Erythroblast (primary cell): ENCODE results near the gene ARMC9.

Source experiments
- GATA1 ChIP-seq: IDR thresholded peaks from 2 replicates; pipeline ENCODE4 v1.6.1; 2011; ENCODE audit warnings: low read depth, mild to moderate bottlenecking, control low read depth, low read length, moderate library complexity
- POLR2A ChIP-seq: IDR thresholded peaks from 2 replicates; pipeline ENCODE4 v1.6.1; 2011; ENCODE audit warnings: mild to moderate bottlenecking, low read length

DNA sequence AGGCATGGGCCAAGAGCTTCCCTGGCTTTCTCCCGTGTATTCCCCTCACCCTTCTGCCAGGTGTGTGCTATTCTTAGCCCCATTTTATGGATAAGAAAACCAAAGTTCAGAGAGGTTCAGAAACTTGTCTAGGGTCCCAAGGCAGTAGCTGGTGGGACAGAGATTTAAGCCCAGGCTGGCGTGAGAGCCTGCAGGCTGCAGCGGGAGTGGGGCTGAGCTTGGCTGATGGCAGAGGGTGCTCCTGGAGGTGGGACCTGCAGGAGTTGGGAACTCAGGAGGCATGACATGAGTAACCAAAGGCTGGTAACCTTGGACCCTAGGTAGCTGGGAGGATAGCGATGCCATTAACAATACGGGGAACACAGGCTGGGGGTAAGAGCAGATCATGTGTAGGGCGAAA lies 109.8 kb downstream of the ARMC9 start:
- TF ChIP-seq POLR2A (no peak), GATA1 (no peak)
